Kidney epithelial cell (primary cell): ENCODE measurements around the gene OR10A3. TPM values are rescaled to one million over a fixed set of nuclear protein-coding genes. Genes with fewer than 3 reads are reported as not detected.

Experiments
- DNase-seq: peaks from one replicate; pipeline ENCODE4 v3.0.0-alpha.2; 2010; ENCODE audit warnings: low read depth
- H3K27me3 ChIP-seq: 2 replicates; pipeline ENCODE4 v1.6.0; 2011; ENCODE audit warnings: low read length; ENCODE audit not compliant: control insufficient read depth, insufficient read depth
- H3K36me3 ChIP-seq: 2 replicates; pipeline ENCODE4 v1.5.1; 2011; ENCODE audit warnings: low read length; ENCODE audit not compliant: control insufficient read depth, insufficient read depth
- H3K4me3 ChIP-seq: 2 replicates; pipeline ENCODE4 v1.5.1; 2011; ENCODE audit warnings: low read depth, mild to moderate bottlenecking, control low read depth, low read length
- total RNA-seq: library from RNA; depleted of rRNA; stranded (reverse); fragments of >200 nt; gene quantifications from 2 replicates; pipeline ENCODE4 v1.2.3, GENCODE V29; 2015
- TF ChIP-seq, protein P1 (sequence below): IDR thresholded peaks from 2 replicates; pipeline ENCODE4 v1.5.1; 2011; ENCODE audit warnings: mild to moderate bottlenecking, moderate library complexity, low read length, control low read depth, inconsistent platforms; ENCODE audit not compliant: insufficient read depth, poor library complexity, severe bottlenecking

OR10A3 gene
- total RNA-seq, 1 donor from 2014 or later, result not detected

DNA sequence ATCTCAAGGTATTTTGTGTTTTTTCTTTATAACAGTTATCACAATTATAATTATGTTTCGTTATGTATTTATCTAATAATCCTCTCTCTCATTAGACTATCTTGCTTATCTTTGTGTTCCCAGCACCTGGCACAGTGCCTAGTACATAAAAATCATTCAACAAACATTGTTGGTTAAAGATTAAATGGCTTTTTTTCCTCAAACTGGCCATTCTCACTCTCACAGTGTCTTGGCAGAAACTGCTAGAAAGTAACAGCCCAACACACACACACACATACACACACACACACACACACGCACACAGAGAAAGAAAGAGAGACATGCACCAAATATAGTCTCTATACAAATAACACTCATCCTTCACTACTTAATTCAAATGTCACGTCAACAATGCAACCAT is 47.3 kb downstream of the OR10A3 start:
- no peaks in the 10 kb centered on the region for H3K27me3 ChIP-seq
- H3K4me3 ChIP-seq, result no peak overlapping the region
- no peaks in the 10 kb centered on the region for H3K36me3 ChIP-seq
- TF ChIP-seq, protein P1, sequence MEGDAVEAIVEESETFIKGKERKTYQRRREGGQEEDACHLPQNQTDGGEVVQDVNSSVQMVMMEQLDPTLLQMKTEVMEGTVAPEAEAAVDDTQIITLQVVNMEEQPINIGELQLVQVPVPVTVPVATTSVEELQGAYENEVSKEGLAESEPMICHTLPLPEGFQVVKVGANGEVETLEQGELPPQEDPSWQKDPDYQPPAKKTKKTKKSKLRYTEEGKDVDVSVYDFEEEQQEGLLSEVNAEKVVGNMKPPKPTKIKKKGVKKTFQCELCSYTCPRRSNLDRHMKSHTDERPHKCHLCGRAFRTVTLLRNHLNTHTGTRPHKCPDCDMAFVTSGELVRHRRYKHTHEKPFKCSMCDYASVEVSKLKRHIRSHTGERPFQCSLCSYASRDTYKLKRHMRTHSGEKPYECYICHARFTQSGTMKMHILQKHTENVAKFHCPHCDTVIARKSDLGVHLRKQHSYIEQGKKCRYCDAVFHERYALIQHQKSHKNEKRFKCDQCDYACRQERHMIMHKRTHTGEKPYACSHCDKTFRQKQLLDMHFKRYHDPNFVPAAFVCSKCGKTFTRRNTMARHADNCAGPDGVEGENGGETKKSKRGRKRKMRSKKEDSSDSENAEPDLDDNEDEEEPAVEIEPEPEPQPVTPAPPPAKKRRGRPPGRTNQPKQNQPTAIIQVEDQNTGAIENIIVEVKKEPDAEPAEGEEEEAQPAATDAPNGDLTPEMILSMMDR, result no peak
- no peak for DNase-seq

DNA sequence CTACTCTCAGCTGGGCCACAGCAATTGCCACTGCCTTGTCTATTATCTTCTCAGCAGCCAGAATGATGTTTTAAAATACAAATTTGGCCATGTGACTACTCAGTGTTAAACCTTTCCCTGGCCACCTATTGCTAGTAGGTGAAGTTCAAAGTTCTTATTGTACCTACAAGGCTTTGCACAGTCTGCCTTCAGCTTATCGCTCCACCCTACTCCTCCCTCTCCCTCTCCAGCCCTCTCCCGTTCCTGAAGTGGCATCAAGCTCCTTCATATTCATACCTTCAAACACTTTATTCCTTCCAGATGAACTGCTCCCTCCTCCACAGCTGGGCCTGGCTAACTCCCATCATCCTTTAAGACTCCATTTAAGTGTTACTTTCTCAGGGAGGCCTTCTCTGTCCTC is 47.7 kb downstream of the OR10A3 start:
- H3K27me3 ChIP-seq, result no peaks in the 10 kb centered on the region
- no peak for DNase-seq
- no peaks in the 10 kb centered on the region for H3K36me3 ChIP-seq
- TF ChIP-seq, protein P1, result no peak
- no peak overlapping the region for H3K4me3 ChIP-seq

DNA sequence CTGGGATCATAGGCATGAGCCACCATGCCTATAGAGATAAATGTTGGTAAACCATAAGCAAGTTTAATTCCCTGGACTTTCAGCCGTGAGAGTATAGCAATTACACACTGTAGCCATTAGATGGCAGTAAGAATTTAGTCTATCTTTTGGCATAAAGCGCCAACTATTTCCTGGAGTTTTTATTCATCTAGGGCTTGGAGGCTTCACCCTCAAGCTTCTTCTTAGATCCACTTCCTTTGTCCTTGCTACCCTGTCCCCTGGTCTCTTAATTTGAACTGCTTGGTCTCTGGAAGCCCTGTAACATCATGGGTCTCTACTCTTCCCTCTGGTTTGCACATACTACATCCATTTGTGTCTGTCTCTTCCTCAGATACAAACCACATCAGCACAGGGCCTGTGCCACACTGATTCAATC is 48.7 kb downstream of the OR10A3 start:
- TF ChIP-seq, protein P1, result peak; percentile 63
- no peak overlapping the region for H3K4me3 ChIP-seq
- no peaks in the 10 kb centered on the region for H3K36me3 ChIP-seq
- H3K27me3 ChIP-seq, result no peaks in the 10 kb centered on the region
- DNase-seq, result no peak

DNA sequence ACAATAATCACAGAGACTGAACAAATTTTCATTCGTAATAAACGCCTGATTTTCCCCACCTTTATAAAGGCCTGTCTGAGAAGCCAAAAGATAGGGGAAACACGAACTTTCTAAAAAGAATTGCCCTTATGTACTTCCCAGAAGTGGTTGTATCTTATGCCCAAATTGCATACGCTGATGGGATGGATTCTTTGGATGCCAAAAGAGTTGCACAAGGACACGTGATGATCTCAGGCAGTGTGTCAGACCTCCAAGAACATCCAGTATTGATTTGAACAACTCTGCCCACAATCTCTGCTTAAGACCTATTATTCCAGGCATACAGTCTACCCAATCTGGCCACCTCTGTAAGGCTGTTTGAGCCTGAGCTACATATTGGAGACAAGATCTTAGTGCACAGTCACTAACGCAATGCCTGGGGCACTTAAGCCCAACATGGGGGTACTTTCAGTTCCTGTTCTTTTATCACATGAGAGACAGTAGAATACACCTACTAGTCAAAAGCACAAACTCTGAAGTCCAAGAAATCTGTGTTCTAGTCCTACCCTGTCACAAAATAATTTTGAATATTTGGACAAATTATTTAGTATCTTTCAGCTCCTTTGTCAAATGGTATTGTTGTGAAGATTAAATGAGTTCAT is 49.3 kb downstream of the OR10A3 start:
- no peak for DNase-seq
- no peaks in the 10 kb centered on the region for H3K27me3 ChIP-seq
- TF ChIP-seq, protein P1, result no peak
- no peak overlapping the region for H3K4me3 ChIP-seq
- no peaks in the 10 kb centered on the region for H3K36me3 ChIP-seq

DNA sequence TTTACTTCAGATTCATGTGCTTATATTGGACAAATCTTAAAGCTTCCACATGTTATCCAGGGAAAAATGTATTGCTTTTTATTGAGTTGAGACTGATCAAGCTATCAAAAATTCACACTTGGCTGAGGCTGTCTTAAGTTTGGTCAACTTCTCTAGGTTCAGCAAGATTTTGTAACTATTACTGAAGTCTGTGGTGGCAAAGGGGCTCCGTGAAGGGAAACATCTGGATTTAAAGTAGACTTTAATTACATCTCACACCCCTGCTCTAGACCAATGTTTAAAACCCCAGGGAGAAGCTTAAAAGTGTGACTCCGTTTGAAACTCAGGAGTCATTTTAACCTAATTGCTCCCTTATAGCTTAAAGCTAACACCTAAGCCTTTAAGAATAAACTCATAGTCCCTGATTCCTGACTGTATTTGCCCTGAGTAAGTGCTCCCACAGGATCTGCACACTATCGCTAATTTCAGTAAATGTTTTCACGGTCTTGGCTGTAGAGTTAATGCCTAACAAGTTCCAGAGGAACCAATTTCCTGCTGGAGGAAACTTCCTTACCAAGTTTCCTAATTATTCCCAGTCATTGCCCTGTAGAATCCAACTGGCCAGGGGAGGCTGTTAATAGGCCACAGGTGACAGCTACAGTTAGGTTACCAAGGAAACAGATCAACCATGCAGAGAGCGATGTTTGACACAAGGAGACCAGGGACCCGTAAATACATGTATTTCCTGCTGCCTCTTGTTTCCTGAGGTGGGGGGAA is 50.9 kb downstream of the OR10A3 start:
- TF ChIP-seq, protein P1, result no peak
- peak; percentile 21 for DNase-seq
- H3K36me3 ChIP-seq, result no peaks in the 10 kb centered on the region

More for the DNA sequence above, 50.9 kb downstream of the OR10A3 start:
- Histone ChIP-seq H3K27me3 (no peaks in the 10 kb centered on the region), H3K4me3 (no peak overlapping the region)
